Karpas-422 (cell line): Measurements from ENCODE around the gene C8G. TPM values are rescaled to one million over a fixed set of nuclear protein-coding genes. Genes with fewer than 3 reads are reported as not detected.

Experiments used
- DNase-seq: peaks from one replicate; pipeline ENCODE4 v3.0.0-alpha.2; 2015
- H2AFZ ChIP-seq: fragments of 200-600 bp; sonication (generic); 2 replicates; pipeline ENCODE4 v1.6.1; 2014; ENCODE audit warnings: antibody characterized with exemption, low read length, mixed read lengths
- H3K27ac ChIP-seq: fragments of 200-600 bp; sonication (generic); 2 replicates; pipeline ENCODE4 v1.5.1; 2014; ENCODE audit warnings: mild to moderate bottlenecking, low read length, moderate library complexity
- H3K27me3 ChIP-seq: fragments of 200-600 bp; sonication (generic); 2 replicates; pipeline ENCODE4 v1.6.1; 2014; ENCODE audit warnings: low read length, mixed read lengths
- H3K36me3 ChIP-seq: fragments of 200-600 bp; sonication (generic); 2 replicates; pipeline ENCODE4 v1.6.1; 2014; ENCODE audit warnings: low read length, mixed read lengths; ENCODE audit not compliant: insufficient read depth
- H3K4me1 ChIP-seq: fragments of 200-600 bp; sonication (generic); 2 replicates; pipeline ENCODE4 v1.6.1; 2014; ENCODE audit warnings: mild to moderate bottlenecking, low read length, mixed read lengths
- H3K4me2 ChIP-seq: fragments of 200-600 bp; sonication (generic); 2 replicates; pipeline ENCODE4 v1.6.1; 2014; ENCODE audit warnings: low read length, low read depth, mild to moderate bottlenecking; ENCODE audit not compliant: poor library complexity, severe bottlenecking
- H3K4me3 ChIP-seq: fragments of 200-600 bp; sonication (generic); 2 replicates; pipeline ENCODE4 v1.5.1; 2014; ENCODE audit warnings: mild to moderate bottlenecking, antibody characterized with exemption, low read length, mixed read lengths
- H3K79me2 ChIP-seq: fragments of 200-600 bp; sonication (generic); 2 replicates; pipeline ENCODE4 v1.6.1; 2014; ENCODE audit warnings: mild to moderate bottlenecking, low read length, mixed read lengths
- H3K9ac ChIP-seq: fragments of 200-600 bp; sonication (generic); 2 replicates; pipeline ENCODE4 v1.6.0; 2014; ENCODE audit warnings: low read length
- H3K9me2 ChIP-seq: fragments of 200-600 bp; sonication (generic), shearing (Covaris generic); replicated peaks from 2 replicates; pipeline ENCODE4 v1.6.0; 2014; ENCODE audit warnings: mild to moderate bottlenecking, low read length, moderate library complexity; ENCODE audit not compliant: insufficient read depth
- H3K9me3 ChIP-seq: fragments of 300-700, 200-600 bp; sonication (generic); 2 replicates; pipeline ENCODE4 v1.6.1; 2014; ENCODE audit warnings: low read length, mixed read lengths
- H4K20me1 ChIP-seq: fragments of 200-600 bp; sonication (generic); 2 replicates; pipeline ENCODE4 v1.6.1; 2014; ENCODE audit warnings: mild to moderate bottlenecking, antibody characterized with exemption, low read length, low read depth; ENCODE audit not compliant: insufficient read depth
- total RNA-seq: library from RNA; depleted of rRNA; stranded (reverse); fragments of >200 nt; shearing (Covaris generic); gene quantifications from 2 replicates; pipeline ENCODE4 v1.2.3, GENCODE V29; 2014; ENCODE audit warnings: low replicate concordance

C8G gene
- total RNA-seq, 1 experiment from 2014 or later, result not detected

DNA sequence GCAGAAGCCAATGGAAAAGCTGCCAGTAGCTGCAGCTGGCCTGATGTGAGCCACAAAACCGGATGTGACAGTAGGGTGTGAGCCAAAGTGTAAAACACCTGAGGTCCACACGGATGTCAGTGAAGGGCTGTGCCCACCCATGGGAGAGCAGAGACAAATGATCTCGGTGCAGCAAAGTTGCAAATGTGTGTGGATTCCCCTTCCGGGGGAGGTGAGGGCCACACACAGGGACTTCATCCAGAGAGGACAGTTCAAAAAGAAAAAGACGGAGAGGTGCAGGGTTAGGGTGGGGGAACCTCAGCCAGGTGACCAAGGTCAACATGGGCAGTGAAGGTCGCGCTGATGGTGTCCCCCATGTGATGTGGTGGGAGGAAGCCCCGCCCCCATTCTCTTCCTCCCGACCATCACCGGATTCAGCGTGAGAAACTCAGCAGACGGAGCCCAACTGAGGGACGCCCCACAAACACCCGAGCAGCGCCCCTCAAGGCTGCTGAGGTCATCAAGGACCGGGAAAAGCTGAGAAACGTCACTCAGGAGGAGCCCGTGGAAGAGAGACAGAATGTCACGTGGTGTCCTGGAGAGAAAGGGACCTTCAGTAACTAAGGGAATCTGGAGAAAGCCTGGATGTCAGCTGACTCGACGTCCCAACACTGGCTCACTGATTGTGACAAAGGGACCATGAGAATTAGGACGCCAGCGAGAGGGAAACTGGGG lies 20.9 kb downstream of the C8G start:
- no peak for DNase-seq
- no peaks in the 10 kb centered on the region for H3K79me2 ChIP-seq
- no peak overlapping the region for H3K4me3 ChIP-seq
- no peaks in the 10 kb centered on the region for H3K27me3 ChIP-seq
- no peak overlapping the region for H3K4me2 ChIP-seq
- H3K36me3 ChIP-seq, result no peaks in the 10 kb centered on the region
- no peaks in the 10 kb centered on the region for H3K9me2 ChIP-seq
- H2AFZ ChIP-seq, result no peak overlapping the region
- no peak overlapping the region for H3K9ac ChIP-seq
- 0 out of 2 replicates have a peak, but pooled peaks cover 1% of the 10 kb centered on the region for H4K20me1 ChIP-seq
- H3K4me1 ChIP-seq, result peaks cover 3% of the 10 kb centered on the region; the same call in 1 of the 2 replicates
- H3K27ac ChIP-seq, result no peak overlapping the region
- no peaks in the 10 kb centered on the region for H3K9me3 ChIP-seq

DNA sequence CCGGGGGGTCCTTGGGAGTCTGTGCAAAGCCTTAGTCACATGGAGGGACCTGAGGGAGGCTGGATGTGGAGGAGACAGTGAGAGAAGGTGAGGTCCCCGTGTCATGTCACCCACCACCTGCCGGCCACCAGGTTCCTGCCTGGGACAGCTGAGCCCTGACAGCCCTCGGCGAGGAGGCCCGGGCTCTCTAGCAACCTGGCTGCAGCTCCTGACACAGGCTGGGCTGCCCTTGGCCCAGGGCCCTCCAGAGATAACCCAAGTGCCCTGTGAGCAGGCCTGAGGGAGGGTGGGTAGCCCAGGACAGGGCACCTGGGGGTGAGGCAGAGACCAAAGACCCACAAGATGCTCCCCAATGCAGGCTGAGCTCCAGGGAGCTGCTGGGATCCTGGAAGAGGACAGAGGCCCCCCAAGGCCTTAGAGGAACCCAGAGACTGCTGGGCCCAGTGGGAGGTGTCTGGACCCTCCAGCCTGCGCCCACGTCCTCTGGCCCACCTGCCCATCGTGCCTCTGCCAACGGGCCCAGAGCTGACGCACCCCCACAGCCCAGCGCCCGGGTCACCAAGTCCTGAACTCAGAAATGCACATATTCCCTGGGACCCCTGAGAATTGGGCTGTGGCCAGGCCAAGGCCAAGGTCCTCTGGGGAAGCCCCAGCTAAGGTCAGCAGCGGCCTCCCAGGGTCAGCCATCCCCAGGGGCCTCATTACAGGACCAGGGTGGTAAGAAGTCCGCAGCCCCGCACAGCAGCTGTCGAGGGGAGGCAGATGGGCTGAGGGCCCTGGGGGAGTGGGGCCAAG lies 23.5 kb downstream of the C8G start:
- no peak overlapping the region for H3K4me3 ChIP-seq
- no peaks in the 10 kb centered on the region for H3K36me3 ChIP-seq
- H4K20me1 ChIP-seq, result no peaks in the 10 kb centered on the region
- no peak overlapping the region for H3K9ac ChIP-seq
- DNase-seq, result no peak
- H2AFZ ChIP-seq, result no peak overlapping the region
- peaks cover 3% of the 10 kb centered on the region; the same call in 1 of the 2 replicates for H3K4me1 ChIP-seq
- H3K4me2 ChIP-seq, result no peak overlapping the region
- no peaks in the 10 kb centered on the region for H3K27me3 ChIP-seq
- no peaks in the 10 kb centered on the region for H3K79me2 ChIP-seq
- H3K9me3 ChIP-seq, result no peaks in the 10 kb centered on the region
- H3K9me2 ChIP-seq, result no peaks in the 10 kb centered on the region
- no peak overlapping the region for H3K27ac ChIP-seq

- Histone ChIP-seq H3K9ac (no peak overlapping the region), H4K20me1 (no peaks in the 10 kb centered on the region)
These were observed 24.1 kb downstream of the C8G start for GRCh38 chr9:136969150-136969549.

GRCh38 chr9:136969774-136970173 lies 24.7 kb downstream of the C8G start:
- H3K4me2 ChIP-seq, result no peak overlapping the region
- H3K9me3 ChIP-seq, result no peaks in the 10 kb centered on the region
- H4K20me1 ChIP-seq, result no peaks in the 10 kb centered on the region
- H3K9ac ChIP-seq, result no peak overlapping the region
- no peak overlapping the region for H3K4me3 ChIP-seq
- no peaks in the 10 kb centered on the region for H3K27me3 ChIP-seq
- no peaks in the 10 kb centered on the region for H3K9me2 ChIP-seq
- no peak overlapping the region for H3K27ac ChIP-seq
- DNase-seq, result no peak
- H3K79me2 ChIP-seq, result no peaks in the 10 kb centered on the region
- no peaks in the 10 kb centered on the region for H3K36me3 ChIP-seq
- H2AFZ ChIP-seq, result no peak overlapping the region
- H3K4me1 ChIP-seq, result peaks cover 3% of the 10 kb centered on the region; the same call in 1 of the 2 replicates

More at GRCh38 chr9:136969150-136969549, 24.1 kb downstream of the C8G start:
- DNase-seq, result no peak
- Histone ChIP-seq H3K36me3 (no peaks in the 10 kb centered on the region), H3K4me1 (peaks cover 3% of the 10 kb centered on the region; the same call in 1 of the 2 replicates), H3K4me3 (no peak overlapping the region), H3K9me3 (no peaks in the 10 kb centered on the region), H3K4me2 (no peak overlapping the region), H3K9me2 (no peaks in the 10 kb centered on the region), H3K27ac (no peak overlapping the region), H3K27me3 (no peaks in the 10 kb centered on the region), H2AFZ (no peak overlapping the region), H3K79me2 (no peaks in the 10 kb centered on the region)

DNA sequence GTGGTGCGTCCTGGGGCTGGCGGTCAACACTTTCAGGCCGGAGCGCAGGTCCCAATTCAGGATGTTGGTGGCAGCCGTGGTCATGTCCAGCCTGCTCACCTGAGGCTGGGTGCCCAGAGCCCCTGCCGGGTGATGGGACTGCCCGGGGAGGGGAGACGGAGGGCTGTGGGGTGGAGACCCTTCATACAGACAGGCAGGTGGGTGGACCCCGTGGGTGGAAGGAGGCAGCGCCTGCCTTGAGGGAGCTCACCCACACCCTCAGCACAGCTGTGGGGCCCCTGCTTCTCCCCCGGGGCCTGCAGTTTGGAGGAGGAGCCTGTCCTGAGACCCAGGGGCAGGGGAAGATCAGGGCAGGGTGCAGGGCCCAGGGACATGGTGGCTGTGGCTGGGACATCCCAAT lies 25.3 kb downstream of the C8G start:
- no peak overlapping the region for H2AFZ ChIP-seq
- H3K27me3 ChIP-seq, result no peaks in the 10 kb centered on the region
- no peaks in the 10 kb centered on the region for H3K79me2 ChIP-seq
- DNase-seq, result peak; percentile 56
- no peak overlapping the region for H3K9ac ChIP-seq
- no peaks in the 10 kb centered on the region for H3K9me2 ChIP-seq
- H3K4me3 ChIP-seq, result no peak overlapping the region
- H3K4me2 ChIP-seq, result no peak overlapping the region
- H3K4me1 ChIP-seq, result peaks cover 3% of the 10 kb centered on the region; the same call in 1 of the 2 replicates
- H4K20me1 ChIP-seq, result no peaks in the 10 kb centered on the region
- H3K9me3 ChIP-seq, result no peaks in the 10 kb centered on the region
- H3K27ac ChIP-seq, result no peak overlapping the region
- H3K36me3 ChIP-seq, result no peaks in the 10 kb centered on the region

DNA sequence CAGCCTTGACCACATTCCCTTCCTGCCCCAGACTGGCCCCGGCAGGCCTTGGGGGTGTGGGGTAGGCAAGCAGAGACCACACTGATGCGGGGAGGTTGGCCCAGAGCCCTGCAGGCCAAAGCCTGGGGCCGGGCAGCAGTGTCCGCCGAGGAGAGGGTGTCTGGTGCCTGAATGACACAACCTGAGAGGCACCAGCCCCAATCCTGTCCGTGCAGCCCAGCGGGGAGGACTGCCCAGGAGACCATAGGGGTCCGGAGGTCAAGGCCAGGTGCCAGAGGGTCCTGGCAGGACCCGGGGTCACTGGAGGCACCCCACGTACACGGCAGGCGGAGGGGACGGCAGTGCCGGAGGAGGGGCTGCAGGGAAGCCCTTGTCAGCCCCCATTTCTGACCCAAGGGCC lies 26.7 kb downstream of the C8G start:
- H3K79me2 ChIP-seq, result no peaks in the 10 kb centered on the region
- H3K36me3 ChIP-seq, result no peaks in the 10 kb centered on the region
- H2AFZ ChIP-seq, result no peak overlapping the region
- DNase-seq, result no peak
- H3K4me3 ChIP-seq, result no peak overlapping the region
- no peak overlapping the region for H3K4me2 ChIP-seq
- H3K27ac ChIP-seq, result no peak overlapping the region
- H3K9me2 ChIP-seq, result no peaks in the 10 kb centered on the region
- H3K4me1 ChIP-seq, result peaks cover 3% of the 10 kb centered on the region; the same call in 1 of the 2 replicates
- H4K20me1 ChIP-seq, result no peaks in the 10 kb centered on the region
- no peaks in the 10 kb centered on the region for H3K27me3 ChIP-seq
- H3K9ac ChIP-seq, result no peak overlapping the region
- H3K9me3 ChIP-seq, result no peaks in the 10 kb centered on the region

DNA sequence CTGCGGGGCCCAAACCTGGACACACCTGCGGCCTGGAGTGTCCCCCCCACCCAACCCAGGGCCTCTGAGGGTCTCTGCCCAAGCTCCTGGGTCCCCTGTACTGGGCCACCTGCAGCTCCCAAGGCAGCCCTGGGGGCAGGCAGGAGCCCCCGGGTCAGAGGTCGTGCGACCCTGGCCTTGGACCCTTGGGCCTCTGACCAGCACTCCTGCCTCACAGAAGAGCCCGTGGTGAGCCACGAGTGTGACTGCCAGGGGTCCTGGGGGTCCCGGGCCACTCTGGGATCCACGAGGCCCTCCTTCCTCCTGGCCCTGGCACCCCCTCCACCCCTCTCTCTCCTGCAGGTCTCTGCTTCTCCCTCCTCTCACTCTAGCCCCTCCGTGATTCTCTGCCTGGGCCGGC lies 27.3 kb downstream of the C8G start:
- H3K4me1 ChIP-seq, result peaks cover 3% of the 10 kb centered on the region; the same call in 1 of the 2 replicates
- H3K4me3 ChIP-seq, result no peak overlapping the region
- H3K36me3 ChIP-seq, result no peaks in the 10 kb centered on the region
- no peak overlapping the region for H2AFZ ChIP-seq
- H3K9me3 ChIP-seq, result no peaks in the 10 kb centered on the region
- H3K9me2 ChIP-seq, result no peaks in the 10 kb centered on the region
- no peak overlapping the region for H3K27ac ChIP-seq
- no peak overlapping the region for H3K4me2 ChIP-seq
- H4K20me1 ChIP-seq, result no peaks in the 10 kb centered on the region
- no peak overlapping the region for H3K9ac ChIP-seq
- H3K79me2 ChIP-seq, result no peaks in the 10 kb centered on the region
- DNase-seq, result no peak
- H3K27me3 ChIP-seq, result no peaks in the 10 kb centered on the region

- no peak overlapping the region for H3K4me3 ChIP-seq
These were observed 27.7 kb downstream of the C8G start for GRCh38 chr9:136972743-136973142.

More at GRCh38 chr9:136972743-136973142, 27.7 kb downstream of the C8G start:
- Histone ChIP-seq H3K79me2 (no peaks in the 10 kb centered on the region), H2AFZ (no peak overlapping the region), H4K20me1 (no peaks in the 10 kb centered on the region), H3K27ac (no peak overlapping the region), H3K9ac (no peak overlapping the region), H3K36me3 (no peaks in the 10 kb centered on the region), H3K4me2 (no peak overlapping the region), H3K9me3 (no peaks in the 10 kb centered on the region), H3K27me3 (no peaks in the 10 kb centered on the region), H3K9me2 (no peaks in the 10 kb centered on the region), H3K4me1 (peaks cover 3% of the 10 kb centered on the region; the same call in 1 of the 2 replicates)
- DNase-seq, result no peak
